ENCODE results near the gene KITLG. TPM values are rescaled to one million over a fixed set of nuclear protein-coding genes. Genes with fewer than 3 reads are reported as not detected.
"Not testable (repeated sequence)": the region's sequence is repeated elsewhere in the genome, so short reads cannot be mapped to it uniquely, and the experiment has no call there.

KITLG gene
- total RNA-seq, 2 experiments from 2014 or later: 0.19 to 0.31 TPM

GRCh38 chr12:88570103-88570502, 10.2 kb downstream of the KITLG start:
- H3K9me3 Mint-ChIP-seq: no peaks in the 10 kb centered on the region

GRCh38 chr12:88566430-88566829, 13.8 kb downstream of the KITLG start:
- Mint-ChIP-seq H3K36me3 (no peaks in the 10 kb centered on the region), H3K27me3 (no peaks in the 10 kb centered on the region), H3K27ac (no peak overlapping the region), H3K9me3 (no peaks in the 10 kb centered on the region), H3K4me3 (no peak overlapping the region), H3K4me1 (no peaks in the 10 kb centered on the region)
- ATAC-seq (ENCODE audit: low read depth): no peak
- no peak for DNase-seq
- POLR2A ChIA-PET: no interaction called here

More at GRCh38 chr12:88570103-88570502, 10.2 kb downstream of the KITLG start:
- no peak for ATAC-seq (ENCODE audit: low read depth)
- no peaks in the 10 kb centered on the region for H3K4me1 Mint-ChIP-seq
- no peaks in the 10 kb centered on the region for H3K36me3 Mint-ChIP-seq
- H3K4me3 Mint-ChIP-seq: no peak overlapping the region
- no peak for DNase-seq
- H3K27ac Mint-ChIP-seq: no peak overlapping the region
- POLR2A ChIA-PET: no interaction called here
- H3K27me3 Mint-ChIP-seq: no peaks in the 10 kb centered on the region

- ATAC-seq (ENCODE audit: low read depth) (no peak), DNase-seq (no peak)
- Mint-ChIP-seq H3K9me3 (no peaks in the 10 kb centered on the region), H3K27me3 (no peaks in the 10 kb centered on the region), H3K36me3 (no peaks in the 10 kb centered on the region), H3K4me1 (no peaks in the 10 kb centered on the region), H3K27ac (no peak overlapping the region), H3K4me3 (no peak overlapping the region)
- POLR2A ChIA-PET: no interaction called here
These were observed 17.3 kb downstream of the KITLG start for GRCh38 chr12:88562846-88563582.

DNA sequence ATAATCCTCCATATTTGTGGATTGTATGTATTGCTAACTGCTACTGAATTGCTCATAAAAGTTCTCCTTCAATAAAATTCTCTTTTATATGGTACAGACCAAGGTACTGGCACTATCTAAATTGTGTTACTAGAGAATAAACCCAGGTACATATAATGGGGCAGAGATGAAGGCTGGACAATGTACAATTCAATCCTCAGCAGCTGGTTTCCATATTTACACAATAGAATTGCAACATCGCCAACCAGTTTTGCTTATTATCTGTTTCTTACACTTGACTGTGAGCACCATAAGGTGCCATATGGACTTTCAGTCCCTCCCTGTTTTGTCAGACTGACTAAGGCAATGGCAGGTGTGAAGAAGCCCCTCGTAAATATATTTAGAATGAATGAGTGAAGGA, 18.1 kb downstream of the KITLG start:
- DNase-seq: no peak
- POLR2A ChIA-PET: no interaction called here
- no peaks in the 10 kb centered on the region for H3K36me3 Mint-ChIP-seq

GRCh38 chr12:88559772-88560171, 20.5 kb downstream of the KITLG start:
- Mint-ChIP-seq H3K4me3 (no peak overlapping the region), H3K36me3 (no peaks in the 10 kb centered on the region), H3K27me3 (no peaks in the 10 kb centered on the region), H3K4me1 (no peaks in the 10 kb centered on the region), H3K9me3 (no peaks in the 10 kb centered on the region), H3K27ac (no peak overlapping the region)
- DNase-seq: no peak
- POLR2A ChIA-PET: no interaction called here
- ATAC-seq (ENCODE audit: low read depth): no peak

More for the DNA sequence above, 18.1 kb downstream of the KITLG start:
- Mint-ChIP-seq H3K4me3 (no peak overlapping the region), H3K4me1 (no peaks in the 10 kb centered on the region), H3K27me3 (no peaks in the 10 kb centered on the region), H3K9me3 (no peaks in the 10 kb centered on the region), H3K27ac (no peak overlapping the region)
- ATAC-seq (ENCODE audit: low read depth): no peak

- Mint-ChIP-seq H3K27me3 (no peaks in the 10 kb centered on the region), H3K27ac (no peak overlapping the region), H3K36me3 (no peaks in the 10 kb centered on the region), H3K9me3 (no peaks in the 10 kb centered on the region), H3K4me3 (no peak overlapping the region), H3K4me1 (no peaks in the 10 kb centered on the region)
- DNase-seq (no peak), ATAC-seq (ENCODE audit: low read depth) (no peak)
- POLR2A ChIA-PET: no interaction called here
These were observed 21.1 kb downstream of the KITLG start for GRCh38 chr12:88559199-88559598.

DNA sequence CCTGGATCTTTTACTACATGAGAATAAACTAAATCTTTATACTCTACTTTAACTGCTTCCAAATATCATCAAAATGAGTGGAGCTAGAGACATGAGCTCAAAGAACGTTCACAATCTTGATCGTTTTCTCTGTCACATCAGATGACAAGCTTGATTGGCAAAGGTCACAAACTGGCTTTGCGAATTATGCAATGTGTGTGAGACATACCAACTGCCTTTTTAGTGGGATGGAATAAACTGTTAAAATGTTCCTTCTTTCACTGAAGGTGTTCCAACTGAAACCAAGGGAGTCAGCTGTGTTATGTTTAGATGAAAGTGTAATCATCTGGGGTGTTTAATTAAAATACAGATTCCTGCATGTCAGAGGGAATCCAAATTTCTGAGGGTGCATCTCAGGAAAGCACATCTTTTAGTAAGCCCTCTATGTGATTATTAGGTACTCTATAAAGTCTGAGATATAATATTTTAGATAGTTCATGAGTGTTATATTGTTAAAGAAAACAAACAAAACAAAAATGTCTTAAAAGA, 21.9 kb downstream of the KITLG start:
- ATAC-seq (ENCODE audit: low read depth) (no peak), DNase-seq (no peak)
- H3K4me3 Mint-ChIP-seq: no peak overlapping the region
- no peaks in the 10 kb centered on the region for H3K9me3 Mint-ChIP-seq
- no peaks in the 10 kb centered on the region for H3K36me3 Mint-ChIP-seq
- no peaks in the 10 kb centered on the region for H3K27me3 Mint-ChIP-seq
- H3K27ac Mint-ChIP-seq: no peak overlapping the region
- POLR2A ChIA-PET: no interaction called here
- no peaks in the 10 kb centered on the region for H3K4me1 Mint-ChIP-seq

GRCh38 chr12:88556213-88556774, 24.0 kb downstream of the KITLG start:
- Mint-ChIP-seq H3K9me3 (no peaks in the 10 kb centered on the region), H3K27me3 (no peaks in the 10 kb centered on the region), H3K36me3 (no peaks in the 10 kb centered on the region), H3K4me1 (no peaks in the 10 kb centered on the region), H3K4me3 (no peak overlapping the region), H3K27ac (no peak overlapping the region)
- POLR2A ChIA-PET: no interaction called here
- DNase-seq: no peak
- no peak for ATAC-seq (ENCODE audit: low read depth)

GRCh38 chr12:88553941-88554658, 26.2 kb downstream of the KITLG start:
- H3K36me3 Mint-ChIP-seq: no peaks in the 10 kb centered on the region
- no peaks in the 10 kb centered on the region for H3K4me1 Mint-ChIP-seq
- no peaks in the 10 kb centered on the region for H3K27me3 Mint-ChIP-seq
- DNase-seq (no peak), ATAC-seq (ENCODE audit: low read depth) (no peak)
- H3K27ac Mint-ChIP-seq: no peak overlapping the region
- H3K9me3 Mint-ChIP-seq: no peaks in the 10 kb centered on the region
- POLR2A ChIA-PET: no interaction called here
- H3K4me3 Mint-ChIP-seq: no peak overlapping the region

- no peaks in the 10 kb centered on the region for H3K4me1 Mint-ChIP-seq
- no peaks in the 10 kb centered on the region for H3K36me3 Mint-ChIP-seq
- no peak for ATAC-seq (ENCODE audit: low read depth)
- no peak overlapping the region for H3K27ac Mint-ChIP-seq
- H3K27me3 Mint-ChIP-seq: no peaks in the 10 kb centered on the region
- H3K9me3 Mint-ChIP-seq: no peaks in the 10 kb centered on the region
- no peak overlapping the region for H3K4me3 Mint-ChIP-seq
- POLR2A ChIA-PET: interaction anchor here (0.7 kb wide), 1 partner anchor 69 kb away, joined by 7 read pairs; no protein-coding TSS in a partner anchor
- DNase-seq: no peak
These were observed 27.6 kb downstream of the KITLG start for GRCh38 chr12:88552610-88553079.

DNA sequence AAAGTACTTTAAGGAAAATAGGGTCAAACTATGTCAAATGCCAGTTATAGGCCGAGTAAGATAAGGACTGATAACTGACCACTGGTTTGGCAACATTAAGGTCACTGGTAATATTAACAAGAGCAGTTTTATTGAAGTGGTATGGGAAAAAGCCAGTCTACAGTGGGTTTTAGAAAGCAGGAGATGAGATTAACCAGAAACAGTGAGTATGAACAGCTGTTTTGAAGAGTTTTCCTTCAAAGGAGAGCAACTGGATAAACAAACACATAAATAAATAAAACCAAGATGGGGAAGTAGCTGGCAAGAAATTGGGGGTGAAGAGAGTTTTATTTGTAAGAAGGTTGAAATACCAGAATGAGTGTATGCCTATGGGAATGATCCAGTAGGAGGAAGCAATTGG, 30.3 kb downstream of the KITLG start:
- POLR2A ChIA-PET: no interaction called here
- DNase-seq: no peak
- H3K36me3 Mint-ChIP-seq: no peaks in the 10 kb centered on the region
- no peaks in the 10 kb centered on the region for H3K27me3 Mint-ChIP-seq
- ATAC-seq (ENCODE audit: low read depth): no peak
- no peak overlapping the region for H3K4me3 Mint-ChIP-seq
- no peaks in the 10 kb centered on the region for H3K9me3 Mint-ChIP-seq
- H3K27ac Mint-ChIP-seq: no peak overlapping the region
- no peaks in the 10 kb centered on the region for H3K4me1 Mint-ChIP-seq

GRCh38 chr12:88547949-88548348, 32.3 kb downstream of the KITLG start:
- DNase-seq; H3K9me3 Mint-ChIP-seq; H3K27ac Mint-ChIP-seq; ATAC-seq (ENCODE audit: low read depth); H3K36me3 Mint-ChIP-seq; H3K4me1 Mint-ChIP-seq; H3K4me3 Mint-ChIP-seq; H3K27me3 Mint-ChIP-seq; POLR2A ChIA-PET: not testable (repeated sequence)

GRCh38 chr12:88546853-88547252, 33.4 kb downstream of the KITLG start:
- Mint-ChIP-seq H3K4me1 (no peaks in the 10 kb centered on the region), H3K27ac (no peak overlapping the region), H3K36me3 (no peaks in the 10 kb centered on the region), H3K4me3 (no peak overlapping the region), H3K27me3 (no peaks in the 10 kb centered on the region), H3K9me3 (no peaks in the 10 kb centered on the region)
- DNase-seq: no peak
- POLR2A ChIA-PET: no interaction called here
- no peak for ATAC-seq (ENCODE audit: low read depth)

DNA sequence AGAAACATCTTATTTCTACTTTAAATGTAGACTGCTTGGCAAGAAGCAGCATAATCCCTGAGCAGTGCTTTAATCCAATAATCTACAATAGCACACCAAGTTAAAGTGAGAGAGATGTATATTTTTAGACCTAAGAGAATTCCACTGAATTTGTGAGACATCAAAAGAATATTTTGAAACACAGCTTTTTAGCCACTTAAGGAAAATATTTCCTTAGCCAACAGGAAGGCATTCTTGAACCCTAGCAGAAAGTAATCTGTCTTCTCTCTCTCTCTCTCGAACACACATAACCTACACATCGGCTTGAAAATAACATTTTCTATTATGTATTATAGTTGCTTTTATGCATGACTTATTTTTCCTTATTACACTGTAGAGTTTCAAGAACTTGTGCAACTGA, 34.0 kb downstream of the KITLG start:
- DNase-seq (no peak), ATAC-seq (ENCODE audit: low read depth) (no peak)
- POLR2A ChIA-PET: no interaction called here
- H3K9me3 Mint-ChIP-seq: no peaks in the 10 kb centered on the region
- no peaks in the 10 kb centered on the region for H3K4me1 Mint-ChIP-seq
- no peak overlapping the region for H3K4me3 Mint-ChIP-seq
- H3K27ac Mint-ChIP-seq: no peak overlapping the region
- no peaks in the 10 kb centered on the region for H3K36me3 Mint-ChIP-seq
- no peaks in the 10 kb centered on the region for H3K27me3 Mint-ChIP-seq
